HL-60 (cell line): ENCODE results near the gene SCYGR7.

Experiments used
- GABPA ChIP-seq: IDR thresholded peaks from 2 replicates; pipeline ENCODE4 v1.6.1; 2012; ENCODE audit warnings: low read depth
- TF ChIP-seq, protein P1 (sequence below): IDR thresholded peaks from one replicate; pipeline ENCODE4 v1.5.1; 2011; ENCODE audit warnings: low read length, control low read depth, inconsistent platforms; ENCODE audit not compliant: insufficient read depth

DNA sequence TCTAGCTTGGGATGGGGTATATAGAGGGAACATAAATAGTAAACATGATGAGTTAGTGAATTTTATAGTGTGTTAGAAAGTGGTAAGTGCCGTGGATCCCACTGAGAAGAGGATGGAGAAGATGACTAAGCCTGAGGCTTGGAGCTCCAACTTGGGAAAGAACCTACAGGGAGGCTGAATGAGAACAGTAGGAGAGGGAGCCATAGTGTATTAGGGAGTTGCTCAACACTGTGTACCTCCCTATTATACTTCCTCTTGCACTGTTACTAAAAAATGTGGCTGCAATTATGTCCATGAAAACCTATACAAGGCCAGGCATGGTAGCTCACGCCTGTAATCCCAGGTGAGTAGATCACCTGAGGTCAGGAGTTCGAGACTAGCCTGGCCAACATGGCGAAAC lies 7.5 kb upstream of the SCYGR7 start:
- TF ChIP-seq, protein P1, sequence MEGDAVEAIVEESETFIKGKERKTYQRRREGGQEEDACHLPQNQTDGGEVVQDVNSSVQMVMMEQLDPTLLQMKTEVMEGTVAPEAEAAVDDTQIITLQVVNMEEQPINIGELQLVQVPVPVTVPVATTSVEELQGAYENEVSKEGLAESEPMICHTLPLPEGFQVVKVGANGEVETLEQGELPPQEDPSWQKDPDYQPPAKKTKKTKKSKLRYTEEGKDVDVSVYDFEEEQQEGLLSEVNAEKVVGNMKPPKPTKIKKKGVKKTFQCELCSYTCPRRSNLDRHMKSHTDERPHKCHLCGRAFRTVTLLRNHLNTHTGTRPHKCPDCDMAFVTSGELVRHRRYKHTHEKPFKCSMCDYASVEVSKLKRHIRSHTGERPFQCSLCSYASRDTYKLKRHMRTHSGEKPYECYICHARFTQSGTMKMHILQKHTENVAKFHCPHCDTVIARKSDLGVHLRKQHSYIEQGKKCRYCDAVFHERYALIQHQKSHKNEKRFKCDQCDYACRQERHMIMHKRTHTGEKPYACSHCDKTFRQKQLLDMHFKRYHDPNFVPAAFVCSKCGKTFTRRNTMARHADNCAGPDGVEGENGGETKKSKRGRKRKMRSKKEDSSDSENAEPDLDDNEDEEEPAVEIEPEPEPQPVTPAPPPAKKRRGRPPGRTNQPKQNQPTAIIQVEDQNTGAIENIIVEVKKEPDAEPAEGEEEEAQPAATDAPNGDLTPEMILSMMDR: no peak
- no peak for TF ChIP-seq GABPA
